ENCODE measurements around the gene ACBD6. TPM values are rescaled to one million over a fixed set of nuclear protein-coding genes. Genes with fewer than 3 reads are reported as not detected.

ACBD6 gene
- total RNA-seq, 1 experiment from 2014 or later: 74.7 TPM

GRCh38 chr1:180372728-180373127 is 129.6 kb downstream of the ACBD6 start:
- ChIA-PET POLR2A (no interaction called here), CTCF (no interaction called here)
- no TSS peak for BruUV-seq (replicated peaks)

GRCh38 chr1:180370597-180370996 is 131.8 kb downstream of the ACBD6 start:
- intact Hi-C loops (cut with micrococcal nuclease; ENCODE audit: unreplicated experiment): no loop called here
- CTCF ChIA-PET: no interaction called here
- Mint-ChIP-seq H3K4me3 (ENCODE audit: unreplicated experiment) (no peak overlapping the region), H3K27ac (ENCODE audit: unreplicated experiment) (no peak overlapping the region), H3K36me3 (ENCODE audit: insufficient read depth, unreplicated experiment) (no peaks in the 10 kb centered on the region), H3K9me3 (ENCODE audit: unreplicated experiment) (no peaks in the 10 kb centered on the region), H3K27me3 (ENCODE audit: insufficient read depth, unreplicated experiment) (no peaks in the 10 kb centered on the region), H3K4me1 (ENCODE audit: low read depth, unreplicated experiment) (peaks cover 10% of the 10 kb centered on the region)
- POLR2A ChIA-PET: no interaction called here
- TF ChIP-seq CTCF (IDR thresholded peaks at IDR 0.05; ENCODE audit: insufficient read depth in 1 of 2, low read depth in 1 of 2, low read length in 1 of 2, severe bottlenecking in 1 of 2, unreplicated experiment in 1 of 2): no peak
- Histone ChIP-seq H3K36me3 (ENCODE audit: control insufficient read depth, insufficient read depth, low read length) (no peaks in the 10 kb centered on the region), H3K9me3 (no peaks in the 10 kb centered on the region), H3K4me3 (ENCODE audit: low read depth, low read length) (no peak overlapping the region), H3K27me3 (replicated peaks; ENCODE audit: control insufficient read depth, insufficient read depth, low read length) (no peaks in the 10 kb centered on the region), H3K4me1 (no peaks in the 10 kb centered on the region; the same call in 1 of the 2 replicates)
- no TSS peak for BruUV-seq (replicated peaks)
- no peak for DNase-seq

More at GRCh38 chr1:180372728-180373127, 129.6 kb downstream of the ACBD6 start:
- H3K4me1 ChIP-seq: no peaks in the 10 kb centered on the region; the same call in 1 of the 2 replicates
- H3K9me3 ChIP-seq: no peaks in the 10 kb centered on the region
- Mint-ChIP-seq H3K4me3 (ENCODE audit: unreplicated experiment) (no peak overlapping the region), H3K4me1 (ENCODE audit: low read depth, unreplicated experiment) (peaks cover 10% of the 10 kb centered on the region), H3K9me3 (ENCODE audit: unreplicated experiment) (peaks cover 9% of the 10 kb centered on the region), H3K27me3 (ENCODE audit: insufficient read depth, unreplicated experiment) (no peaks in the 10 kb centered on the region), H3K27ac (ENCODE audit: unreplicated experiment) (no peak overlapping the region), H3K36me3 (ENCODE audit: insufficient read depth, unreplicated experiment) (no peaks in the 10 kb centered on the region)
- no peak for DNase-seq
- H3K36me3 ChIP-seq (ENCODE audit: control insufficient read depth, insufficient read depth, low read length): no peaks in the 10 kb centered on the region
- no peak for TF ChIP-seq CTCF (IDR thresholded peaks at IDR 0.05; ENCODE audit: insufficient read depth in 1 of 2, low read depth in 1 of 2, low read length in 1 of 2, severe bottlenecking in 1 of 2, unreplicated experiment in 1 of 2)
- no peak overlapping the region for H3K4me3 ChIP-seq (ENCODE audit: low read depth, low read length)
- H3K27me3 ChIP-seq (replicated peaks; ENCODE audit: control insufficient read depth, insufficient read depth, low read length): no peaks in the 10 kb centered on the region
- intact Hi-C loops (cut with micrococcal nuclease; ENCODE audit: unreplicated experiment): no loop called here

GRCh38 chr1:180370188-180370587 is 132.2 kb downstream of the ACBD6 start:
- Mint-ChIP-seq H3K36me3 (ENCODE audit: insufficient read depth, unreplicated experiment) (no peaks in the 10 kb centered on the region), H3K27me3 (ENCODE audit: insufficient read depth, unreplicated experiment) (no peaks in the 10 kb centered on the region), H3K4me3 (ENCODE audit: unreplicated experiment) (no peak overlapping the region), H3K27ac (ENCODE audit: unreplicated experiment) (no peak overlapping the region), H3K4me1 (ENCODE audit: low read depth, unreplicated experiment) (peaks cover 10% of the 10 kb centered on the region), H3K9me3 (ENCODE audit: unreplicated experiment) (no peaks in the 10 kb centered on the region)
- ChIA-PET CTCF (no interaction called here), POLR2A (no interaction called here)
- no peaks in the 10 kb centered on the region; the same call in 1 of the 2 replicates for H3K4me1 ChIP-seq
- no peaks in the 10 kb centered on the region for H3K36me3 ChIP-seq (ENCODE audit: control insufficient read depth, insufficient read depth, low read length)
- no peak for DNase-seq
- no peak for TF ChIP-seq CTCF (IDR thresholded peaks at IDR 0.05; ENCODE audit: insufficient read depth in 1 of 2, low read depth in 1 of 2, low read length in 1 of 2, severe bottlenecking in 1 of 2, unreplicated experiment in 1 of 2)
- no peak overlapping the region for H3K4me3 ChIP-seq (ENCODE audit: low read depth, low read length)
- no TSS peak for BruUV-seq (replicated peaks)
- H3K27me3 ChIP-seq (replicated peaks; ENCODE audit: control insufficient read depth, insufficient read depth, low read length): no peaks in the 10 kb centered on the region
- no peaks in the 10 kb centered on the region for H3K9me3 ChIP-seq
- intact Hi-C loops (cut with micrococcal nuclease; ENCODE audit: unreplicated experiment): no loop called here

Data from Caco-2 (cell line).